ENCODE measurements around the gene OPRD1.
"Not testable (repeated sequence)": the region's sequence is repeated elsewhere in the genome, so short reads cannot be mapped to it uniquely, and the experiment has no call there.

GRCh38 chr1:28847207-28847606 is 35.2 kb downstream of the OPRD1 start:
- TF ChIP-seq JUND (IDR thresholded peaks at IDR 0.05); CTCF (IDR thresholded peaks at IDR 0.05); SIN3A (IDR thresholded peaks at IDR 0.05; ENCODE audit: borderline replicate concordance, low read depth, low read length); MAX (IDR thresholded peaks at IDR 0.05; ENCODE audit: low read depth); YY1 (IDR thresholded peaks at IDR 0.05; ENCODE audit: low read depth); POLR2AphosphoS5 (IDR thresholded peaks at IDR 0.05; ENCODE audit: low read depth, low read length); TAF1 (IDR thresholded peaks at IDR 0.05; ENCODE audit: borderline replicate concordance, low read depth, low read length); RAD21 (IDR thresholded peaks at IDR 0.05; ENCODE audit: low read length); EZH2phosphoT487 (IDR thresholded peaks at IDR 0.05; ENCODE audit: borderline replicate concordance, low read depth); FOXM1 (IDR thresholded peaks at IDR 0.05; ENCODE audit: low read depth): not testable (repeated sequence)
